ENCODE results near the gene PHF2. TPM values are rescaled to one million over a fixed set of nuclear protein-coding genes. Genes with fewer than 3 reads are reported as not detected.

PHF2 gene
- total and polyA plus RNA-seq, 2 of the 8 experiments (the other 6 are each of a cell fraction or from before 2014, with no cell fraction given) = 3.4 to 9.4 TPM

- TF ChIP-seq, protein P1, sequence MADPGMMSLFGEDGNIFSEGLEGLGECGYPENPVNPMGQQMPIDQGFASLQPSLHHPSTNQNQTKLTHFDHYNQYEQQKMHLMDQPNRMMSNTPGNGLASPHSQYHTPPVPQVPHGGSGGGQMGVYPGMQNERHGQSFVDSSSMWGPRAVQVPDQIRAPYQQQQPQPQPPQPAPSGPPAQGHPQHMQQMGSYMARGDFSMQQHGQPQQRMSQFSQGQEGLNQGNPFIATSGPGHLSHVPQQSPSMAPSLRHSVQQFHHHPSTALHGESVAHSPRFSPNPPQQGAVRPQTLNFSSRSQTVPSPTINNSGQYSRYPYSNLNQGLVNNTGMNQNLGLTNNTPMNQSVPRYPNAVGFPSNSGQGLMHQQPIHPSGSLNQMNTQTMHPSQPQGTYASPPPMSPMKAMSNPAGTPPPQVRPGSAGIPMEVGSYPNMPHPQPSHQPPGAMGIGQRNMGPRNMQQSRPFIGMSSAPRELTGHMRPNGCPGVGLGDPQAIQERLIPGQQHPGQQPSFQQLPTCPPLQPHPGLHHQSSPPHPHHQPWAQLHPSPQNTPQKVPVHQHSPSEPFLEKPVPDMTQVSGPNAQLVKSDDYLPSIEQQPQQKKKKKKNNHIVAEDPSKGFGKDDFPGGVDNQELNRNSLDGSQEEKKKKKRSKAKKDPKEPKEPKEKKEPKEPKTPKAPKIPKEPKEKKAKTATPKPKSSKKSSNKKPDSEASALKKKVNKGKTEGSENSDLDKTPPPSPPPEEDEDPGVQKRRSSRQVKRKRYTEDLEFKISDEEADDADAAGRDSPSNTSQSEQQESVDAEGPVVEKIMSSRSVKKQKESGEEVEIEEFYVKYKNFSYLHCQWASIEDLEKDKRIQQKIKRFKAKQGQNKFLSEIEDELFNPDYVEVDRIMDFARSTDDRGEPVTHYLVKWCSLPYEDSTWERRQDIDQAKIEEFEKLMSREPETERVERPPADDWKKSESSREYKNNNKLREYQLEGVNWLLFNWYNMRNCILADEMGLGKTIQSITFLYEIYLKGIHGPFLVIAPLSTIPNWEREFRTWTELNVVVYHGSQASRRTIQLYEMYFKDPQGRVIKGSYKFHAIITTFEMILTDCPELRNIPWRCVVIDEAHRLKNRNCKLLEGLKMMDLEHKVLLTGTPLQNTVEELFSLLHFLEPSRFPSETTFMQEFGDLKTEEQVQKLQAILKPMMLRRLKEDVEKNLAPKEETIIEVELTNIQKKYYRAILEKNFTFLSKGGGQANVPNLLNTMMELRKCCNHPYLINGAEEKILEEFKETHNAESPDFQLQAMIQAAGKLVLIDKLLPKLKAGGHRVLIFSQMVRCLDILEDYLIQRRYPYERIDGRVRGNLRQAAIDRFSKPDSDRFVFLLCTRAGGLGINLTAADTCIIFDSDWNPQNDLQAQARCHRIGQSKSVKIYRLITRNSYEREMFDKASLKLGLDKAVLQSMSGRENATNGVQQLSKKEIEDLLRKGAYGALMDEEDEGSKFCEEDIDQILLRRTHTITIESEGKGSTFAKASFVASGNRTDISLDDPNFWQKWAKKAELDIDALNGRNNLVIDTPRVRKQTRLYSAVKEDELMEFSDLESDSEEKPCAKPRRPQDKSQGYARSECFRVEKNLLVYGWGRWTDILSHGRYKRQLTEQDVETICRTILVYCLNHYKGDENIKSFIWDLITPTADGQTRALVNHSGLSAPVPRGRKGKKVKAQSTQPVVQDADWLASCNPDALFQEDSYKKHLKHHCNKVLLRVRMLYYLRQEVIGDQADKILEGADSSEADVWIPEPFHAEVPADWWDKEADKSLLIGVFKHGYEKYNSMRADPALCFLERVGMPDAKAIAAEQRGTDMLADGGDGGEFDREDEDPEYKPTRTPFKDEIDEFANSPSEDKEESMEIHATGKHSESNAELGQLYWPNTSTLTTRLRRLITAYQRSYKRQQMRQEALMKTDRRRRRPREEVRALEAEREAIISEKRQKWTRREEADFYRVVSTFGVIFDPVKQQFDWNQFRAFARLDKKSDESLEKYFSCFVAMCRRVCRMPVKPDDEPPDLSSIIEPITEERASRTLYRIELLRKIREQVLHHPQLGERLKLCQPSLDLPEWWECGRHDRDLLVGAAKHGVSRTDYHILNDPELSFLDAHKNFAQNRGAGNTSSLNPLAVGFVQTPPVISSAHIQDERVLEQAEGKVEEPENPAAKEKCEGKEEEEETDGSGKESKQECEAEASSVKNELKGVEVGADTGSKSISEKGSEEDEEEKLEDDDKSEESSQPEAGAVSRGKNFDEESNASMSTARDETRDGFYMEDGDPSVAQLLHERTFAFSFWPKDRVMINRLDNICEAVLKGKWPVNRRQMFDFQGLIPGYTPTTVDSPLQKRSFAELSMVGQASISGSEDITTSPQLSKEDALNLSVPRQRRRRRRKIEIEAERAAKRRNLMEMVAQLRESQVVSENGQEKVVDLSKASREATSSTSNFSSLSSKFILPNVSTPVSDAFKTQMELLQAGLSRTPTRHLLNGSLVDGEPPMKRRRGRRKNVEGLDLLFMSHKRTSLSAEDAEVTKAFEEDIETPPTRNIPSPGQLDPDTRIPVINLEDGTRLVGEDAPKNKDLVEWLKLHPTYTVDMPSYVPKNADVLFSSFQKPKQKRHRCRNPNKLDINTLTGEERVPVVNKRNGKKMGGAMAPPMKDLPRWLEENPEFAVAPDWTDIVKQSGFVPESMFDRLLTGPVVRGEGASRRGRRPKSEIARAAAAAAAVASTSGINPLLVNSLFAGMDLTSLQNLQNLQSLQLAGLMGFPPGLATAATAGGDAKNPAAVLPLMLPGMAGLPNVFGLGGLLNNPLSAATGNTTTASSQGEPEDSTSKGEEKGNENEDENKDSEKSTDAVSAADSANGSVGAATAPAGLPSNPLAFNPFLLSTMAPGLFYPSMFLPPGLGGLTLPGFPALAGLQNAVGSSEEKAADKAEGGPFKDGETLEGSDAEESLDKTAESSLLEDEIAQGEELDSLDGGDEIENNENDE (IDR thresholded peaks at IDR 0.05; ENCODE audit: insufficient replicate concordance, low read length) = no peak
- TF ChIP-seq KDM5A (IDR thresholded peaks at IDR 0.05; ENCODE audit: low read length) (no peak), TBP (IDR thresholded peaks at IDR 0.05; ENCODE audit: low read depth, low read length) (no peak), TAF1 (IDR thresholded peaks at IDR 0.05; ENCODE audit: low read depth, low read length) (no peak), EGR1 (IDR thresholded peaks at IDR 0.05; ENCODE audit: borderline replicate concordance, low read depth, low read length) (no peak), KDM4A (IDR thresholded peaks at IDR 0.05; ENCODE audit: low read depth, low read length, severe bottlenecking) (no peak), POU5F1 (IDR thresholded peaks at IDR 0.05; ENCODE audit: low read depth, low read length) (no peak), CTBP2 (IDR thresholded peaks at IDR 0.05; ENCODE audit: borderline replicate concordance, insufficient read depth, insufficient read length, low read length) (no peak), CHD1 (IDR thresholded peaks at IDR 0.05; ENCODE audit: low read depth, low read length) (no peak), KDM1A (IDR thresholded peaks at IDR 0.05; ENCODE audit: borderline replicate concordance, low read length) (no peak), GTF2F1 (IDR thresholded peaks at IDR 0.05; ENCODE audit: borderline replicate concordance, low read depth, low read length) (no peak), RBBP5 (IDR thresholded peaks at IDR 0.05; ENCODE audit: borderline replicate concordance, low read depth, low read length) (no peak)
Measured at GRCh38 chr9:93587284-93587650, 10.9 kb downstream of the PHF2 start (continued).

All from H1 (cell line).